Spleen (tissue), 11 donors: ENCODE measurements around the gene RUNDC3A. TPM values are rescaled to one million over a fixed set of nuclear protein-coding genes. Genes with fewer than 3 reads are reported as not detected.

Experiments
- DNase-seq: peaks from one replicate; pipeline ENCODE4 v3.0.0-alpha.2; 2020
- H3K27ac ChIP-seq, 8 donors: fragments of 200-600 bp; sonication (generic) in 7 of 8; 1 replicate in 4 of 8; 2 replicates in 4 of 8; pipeline versions ENCODE4 v1.5.0 to v1.8.0; 2016 to 2021; ENCODE audit warnings: inconsistent platforms in 4 of 8, mild to moderate bottlenecking in 4 of 8, moderate library complexity in 1 of 8
- H3K27me3 ChIP-seq, 7 donors: fragments of 200-600 bp; sonication (generic) in 6 of 7; replicated peaks in 1 of 7; 1 replicate in 4 of 7; 2 replicates in 3 of 7; pipeline versions ENCODE4 v1.5.0 to v1.8.0; 2016 to 2021; ENCODE audit warnings: inconsistent platforms in 3 of 7, mild to moderate bottlenecking in 1 of 7
- H3K36me3 ChIP-seq, 6 donors: fragments of 200-600 bp; sonication (generic) in 5 of 6; 1 replicate in 4 of 6; 2 replicates in 2 of 6; pipeline versions ENCODE4 v1.5.0 to v1.8.0; 2016 to 2021; ENCODE audit warnings: inconsistent platforms in 2 of 6
- H3K4me1 ChIP-seq, 6 donors: fragments of 200-600 bp; sonication (generic) in 5 of 6; 1 replicate in 3 of 6; 2 replicates in 3 of 6; pipeline versions ENCODE4 v1.5.0 to v1.8.0; 2016 to 2021; ENCODE audit warnings: inconsistent platforms in 3 of 6
- H3K4me3 ChIP-seq, 8 donors: fragments of 200-600 bp; sonication (generic) in 7 of 8; 1 replicate in 4 of 8; 2 replicates in 4 of 8; pipeline versions ENCODE4 v1.5.0 to v1.8.0; 2016 to 2021; ENCODE audit warnings: inconsistent platforms in 4 of 8, mild to moderate bottlenecking in 4 of 8, moderate library complexity in 2 of 8
- H3K9me3 ChIP-seq, 8 donors: fragments of 200-600 bp; sonication (generic) in 7 of 8; 1 replicate in 4 of 8; 2 replicates in 4 of 8; pipeline versions ENCODE4 v1.5.0 to v1.8.0; 2016 to 2021; ENCODE audit warnings: inconsistent platforms in 4 of 8
- POLR2A ChIP-seq, 3 donors: fragments of 450-650 bp; IDR thresholded peaks; one replicate each; pipeline ENCODE4 v1.5.1; 2017; ENCODE audit warnings: antibody characterized with exemption in 3 of 3, mild to moderate bottlenecking in 1 of 3
- POLR2AphosphoS5 ChIP-seq, 3 donors: sonication (generic); formaldehyde crosslinking; IDR thresholded peaks; one replicate each; pipeline ENCODE4 v1.5.1; 2017; ENCODE audit warnings: antibody characterized with exemption in 3 of 3
- WGBS, 5 donors: extraction: QIAGEN DNeasy Blood & Tissue Kit in 3 of 5; methylation state at CpG; one replicate each; pipeline versions ENCODE4 v1.1.5 to v1.1.7; 2013 to 2018; 5-methylcytosine and 5-hydroxymethylcytosine counted together
- intact Hi-C: fragments of 100-400 bp; cut with DNase I; formaldehyde crosslinking; loops from one replicate; pipeline ENCODE4 v1.15.0; 2023; ENCODE audit warnings: low total_unique reads
- polyA plus RNA-seq, 3 donors: library from polyadenylated mRNA; stranded (reverse); fragments of 200-250 nt; gene quantifications; one replicate each; pipeline ENCODE4 v1.2.1, GENCODE V29; 2013
- total RNA-seq, 7 donors: library from RNA; depleted of rRNA in 3 of 7; stranded (reverse); fragments of >200 nt in 3 of 7; fragmentation: NEBNext Ultra II Directional in 4 of 7; extraction: Animal tissue kit (Norgen Biotek cat#: 25700) in 4 of 7; gene quantifications; one replicate each; pipeline versions ENCODE4 v1.1.0 to v1.2.1, GENCODE V29; 2016 to 2021
- TF ChIP-seq, protein P1 (sequence below), 11 experiments: fragments of 200-600 bp in 7 of 11; fragments of 450-650 bp in 4 of 11; sonication (generic) in 4 of 11; IDR thresholded peaks in 8 of 11; conservative IDR thresholded peaks in 3 of 11; 1 replicate in 7 of 11; 2 replicates in 4 of 11; pipeline versions ENCODE4 v1.4.0 to v1.8.0; 2016 to 2021; ENCODE audit warnings: antibody characterized with exemption in 11 of 11, inconsistent platforms in 4 of 11, mild to moderate bottlenecking in 1 of 11
- donor health status: healthy with polysubstance abuse.
- donor health status: DM: no; HTN: no; CAD: no; lungs with moderate emphysema.
- donor health status: DM: no; HTN: no; CAD: no.
- donor health status: Bipolar disorder and iron deficiency.
- donor health status: healthy.
- donor health status: DM: no; HTN: no; CAD: no.
- donor health status: DM: yes; HTN: yes; CAD: no.

The RUNDC3A gene
- total and polyA plus RNA-seq, 10 donors = 0.48 to 14.6 (median 1.7) TPM

GRCh38 chr17:44356241-44356640, 47.8 kb downstream of the RUNDC3A start:
- TF ChIP-seq POLR2A (IDR thresholded peaks at IDR 0.05) (no peak), POLR2AphosphoS5 (IDR thresholded peaks at IDR 0.05) (no peak)
- TF ChIP-seq, protein P1, sequence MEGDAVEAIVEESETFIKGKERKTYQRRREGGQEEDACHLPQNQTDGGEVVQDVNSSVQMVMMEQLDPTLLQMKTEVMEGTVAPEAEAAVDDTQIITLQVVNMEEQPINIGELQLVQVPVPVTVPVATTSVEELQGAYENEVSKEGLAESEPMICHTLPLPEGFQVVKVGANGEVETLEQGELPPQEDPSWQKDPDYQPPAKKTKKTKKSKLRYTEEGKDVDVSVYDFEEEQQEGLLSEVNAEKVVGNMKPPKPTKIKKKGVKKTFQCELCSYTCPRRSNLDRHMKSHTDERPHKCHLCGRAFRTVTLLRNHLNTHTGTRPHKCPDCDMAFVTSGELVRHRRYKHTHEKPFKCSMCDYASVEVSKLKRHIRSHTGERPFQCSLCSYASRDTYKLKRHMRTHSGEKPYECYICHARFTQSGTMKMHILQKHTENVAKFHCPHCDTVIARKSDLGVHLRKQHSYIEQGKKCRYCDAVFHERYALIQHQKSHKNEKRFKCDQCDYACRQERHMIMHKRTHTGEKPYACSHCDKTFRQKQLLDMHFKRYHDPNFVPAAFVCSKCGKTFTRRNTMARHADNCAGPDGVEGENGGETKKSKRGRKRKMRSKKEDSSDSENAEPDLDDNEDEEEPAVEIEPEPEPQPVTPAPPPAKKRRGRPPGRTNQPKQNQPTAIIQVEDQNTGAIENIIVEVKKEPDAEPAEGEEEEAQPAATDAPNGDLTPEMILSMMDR (IDR thresholded peaks at IDR 0.05 in 8 of 11, conservative IDR thresholded peaks at IDR 0.05 in 3 of 11) = no peak
- intact Hi-C loops = no loop called here
- Histone ChIP-seq H3K36me3 (peaks cover 0 to 24% (median 20%) of the 10 kb centered on the region in 6 donors), H3K27me3 (peaks cover 0 to 16% (median 0%) of the 10 kb centered on the region in 7 donors), H3K4me1 (peaks cover 0 to 36% (median 10%) of the 10 kb centered on the region in 6 donors), H3K27ac (no peak overlapping the region), H3K4me3 (no peak overlapping the region), H3K9me3 (no peaks in the 10 kb centered on the region)
- WGBS, 5 donors = 81 to 96% (median 86%) methylated on average over 6 to 11 of the region's 11 CpGs
- no peak for DNase-seq

- Histone ChIP-seq H3K4me1 (peaks cover 4 to 38% (median 17%) of the 10 kb centered on the region in 6 donors), H3K27me3 (peaks cover 0 to 34% (median 12%) of the 10 kb centered on the region in 7 donors), H3K4me3 (no peak overlapping the region), H3K9me3 (no peaks in the 10 kb centered on the region), H3K27ac (no peak overlapping the region), H3K36me3 (peaks cover 0 to 6% (median 2%) of the 10 kb centered on the region in 6 donors)
- TF ChIP-seq POLR2AphosphoS5 (IDR thresholded peaks at IDR 0.05) (no peak), POLR2A (IDR thresholded peaks at IDR 0.05) (no peak)
- TF ChIP-seq, protein P1 (IDR thresholded peaks at IDR 0.05 in 8 of 11, conservative IDR thresholded peaks at IDR 0.05 in 3 of 11) = no peak
- 92 to 96% (median 93%) methylated on average over 9 of the region's 9 CpGs for WGBS, 5 donors
- DNase-seq = no peak
- intact Hi-C loops = no loop called here
These were observed 49.7 kb downstream of the RUNDC3A start for GRCh38 chr17:44358066-44358465.

DNA sequence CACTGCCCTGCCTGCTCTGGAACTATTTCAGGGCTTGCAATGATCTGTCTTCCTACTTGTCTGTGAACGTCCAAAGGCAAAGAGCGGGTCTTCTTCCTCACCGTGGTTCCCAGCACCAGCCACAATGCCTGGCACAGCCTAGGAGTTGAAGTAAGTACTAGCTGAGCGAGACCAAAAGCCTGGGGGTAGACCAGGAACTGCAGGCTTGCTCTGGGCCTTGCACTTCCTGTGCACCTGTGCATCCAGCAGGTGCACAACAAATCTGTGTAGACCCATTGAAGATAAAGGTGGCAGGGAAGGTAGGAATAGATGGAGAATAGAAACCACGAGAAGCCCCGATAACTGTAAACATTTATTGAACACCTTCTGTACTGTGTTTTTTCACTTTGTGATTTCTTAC, 50.6 kb downstream of the RUNDC3A start:
- H3K9me3 ChIP-seq = no peaks in the 10 kb centered on the region
- no peak overlapping the region for H3K27ac ChIP-seq
- DNase-seq = no peak
- no peaks in the 10 kb centered on the region for H3K36me3 ChIP-seq
- intact Hi-C loops = no loop called here
- peaks cover 4 to 40% (median 18%) of the 10 kb centered on the region in 6 donors for H3K4me1 ChIP-seq
- H3K4me3 ChIP-seq = no peak overlapping the region
- peaks cover 0 to 44% (median 16%) of the 10 kb centered on the region in 7 donors for H3K27me3 ChIP-seq
- TF ChIP-seq, protein P1 (IDR thresholded peaks at IDR 0.05 in 8 of 11, conservative IDR thresholded peaks at IDR 0.05 in 3 of 11) = no peak
- WGBS, 5 donors = 53 to 78% (median 61%) methylated on average over 3 to 6 of the region's 6 CpGs

DNA sequence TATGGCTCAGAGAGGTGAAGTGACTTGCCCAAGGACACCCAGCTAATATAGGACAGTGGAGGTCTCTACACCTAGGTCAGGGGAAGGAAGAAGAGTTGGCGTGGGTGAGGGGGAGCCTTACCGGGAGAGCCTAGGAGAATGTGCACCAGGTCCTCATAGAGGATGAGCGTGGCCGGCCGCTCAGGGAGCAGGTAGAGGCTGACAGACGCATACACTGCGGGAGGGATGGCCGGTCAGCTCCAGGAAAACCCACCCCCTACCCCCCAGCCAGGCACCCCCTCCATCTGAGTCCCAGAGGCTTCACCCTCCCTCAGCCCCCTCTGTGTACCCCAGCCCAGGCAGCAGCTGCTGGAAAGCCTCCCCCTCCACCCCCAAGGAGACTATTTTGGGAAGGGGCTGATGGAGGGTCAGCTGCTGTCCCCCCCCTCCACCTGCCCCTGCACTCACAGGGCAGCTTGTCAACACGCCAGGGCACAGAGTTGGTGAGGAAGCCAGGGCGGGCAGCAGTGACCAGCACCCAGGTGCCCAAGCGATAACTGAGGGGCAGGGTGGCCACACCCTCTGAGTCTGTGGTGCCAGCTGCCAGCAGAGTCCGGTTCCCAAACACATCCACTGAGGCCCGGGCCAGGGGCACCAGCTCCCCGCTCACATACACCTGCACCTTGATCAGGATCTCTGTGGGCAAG, 51.2 kb downstream of the RUNDC3A start:
- DNase-seq = no peak
- 83 to 95% (median 91%) methylated on average over 11 to 14 of the region's 14 CpGs for WGBS, 5 donors
- TF ChIP-seq POLR2AphosphoS5 (IDR thresholded peaks at IDR 0.05) (no peak), POLR2A (IDR thresholded peaks at IDR 0.05) (no peak)
- TF ChIP-seq, protein P1 (IDR thresholded peaks at IDR 0.05 in 8 of 11, conservative IDR thresholded peaks at IDR 0.05 in 3 of 11) = no peak
- Histone ChIP-seq H3K27me3 (peaks cover 0 to 45% (median 16%) of the 10 kb centered on the region in 7 donors), H3K27ac (no peak overlapping the region), H3K36me3 (no peaks in the 10 kb centered on the region), H3K9me3 (no peaks in the 10 kb centered on the region), H3K4me3 (no peak overlapping the region), H3K4me1 (peaks cover 4 to 41% (median 19%) of the 10 kb centered on the region in 6 donors)
- intact Hi-C loops = no loop called here
